GM19455 (cell line): ENCODE measurements around the gene HCN4.
"Not testable (repeated sequence)": the region's sequence is repeated elsewhere in the genome, so short reads cannot be mapped to it uniquely, and the experiment has no call there.

Experiments used
- ATAC-seq: cut with Tn5 transposase; IDR thresholded peaks from one replicate; pipeline ENCODE4 v1.9.1; 2021; ENCODE audit not compliant: unreplicated experiment

HCN4 gene

DNA sequence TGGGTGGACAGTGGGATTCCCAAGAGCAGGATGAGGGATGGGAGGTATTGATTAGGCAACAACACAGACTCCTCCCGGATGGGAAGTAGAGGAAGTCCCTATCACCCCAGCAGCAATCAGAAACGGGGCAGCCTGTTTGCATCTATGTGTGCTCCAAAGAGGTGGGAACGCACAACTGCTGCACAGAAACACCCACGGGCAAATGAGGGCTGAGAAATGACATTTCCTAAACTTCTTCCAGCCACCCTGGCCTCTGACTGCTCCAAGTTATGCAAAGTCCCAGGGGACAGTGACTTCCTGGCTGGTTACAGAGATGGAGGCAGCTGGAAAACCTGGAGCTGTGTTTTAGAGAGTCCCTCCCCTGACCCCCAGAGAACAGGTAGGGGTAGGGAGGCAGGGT, 42.6 kb downstream of the HCN4 start:
- no peak for ATAC-seq

DNA sequence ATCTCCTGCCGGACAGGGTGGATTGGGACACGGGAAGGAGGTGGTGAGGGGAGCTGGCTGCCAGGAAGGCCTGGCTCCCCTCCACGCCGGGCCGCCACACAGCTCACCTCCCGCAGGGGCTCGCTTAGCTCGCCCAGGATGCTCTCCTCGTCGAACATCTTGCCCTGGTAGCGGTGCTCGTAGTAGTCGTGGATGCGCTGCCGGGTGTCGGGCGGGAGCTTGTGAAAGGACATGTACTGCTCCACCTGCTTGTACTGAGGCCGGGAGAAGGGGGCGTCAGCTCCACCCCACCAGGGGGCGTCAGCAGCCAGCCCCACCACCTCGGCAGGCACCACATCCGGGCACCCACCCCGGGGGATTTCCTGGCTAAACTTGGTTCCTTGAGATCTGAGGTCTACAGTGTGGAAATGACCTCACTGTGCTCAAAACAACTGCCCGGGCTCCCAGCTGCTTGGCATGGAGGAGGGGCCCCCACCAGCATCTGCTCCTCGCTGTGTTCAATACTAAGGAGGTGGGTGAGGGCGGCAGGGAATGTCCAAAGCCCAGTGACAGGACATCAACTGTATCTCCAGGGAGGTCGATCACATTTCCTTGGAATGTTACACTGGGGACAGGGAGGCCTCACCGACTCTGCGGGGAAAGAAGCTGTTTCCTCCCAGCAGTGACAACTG, 43.4 kb downstream of the HCN4 start:
- no peak for ATAC-seq

DNA sequence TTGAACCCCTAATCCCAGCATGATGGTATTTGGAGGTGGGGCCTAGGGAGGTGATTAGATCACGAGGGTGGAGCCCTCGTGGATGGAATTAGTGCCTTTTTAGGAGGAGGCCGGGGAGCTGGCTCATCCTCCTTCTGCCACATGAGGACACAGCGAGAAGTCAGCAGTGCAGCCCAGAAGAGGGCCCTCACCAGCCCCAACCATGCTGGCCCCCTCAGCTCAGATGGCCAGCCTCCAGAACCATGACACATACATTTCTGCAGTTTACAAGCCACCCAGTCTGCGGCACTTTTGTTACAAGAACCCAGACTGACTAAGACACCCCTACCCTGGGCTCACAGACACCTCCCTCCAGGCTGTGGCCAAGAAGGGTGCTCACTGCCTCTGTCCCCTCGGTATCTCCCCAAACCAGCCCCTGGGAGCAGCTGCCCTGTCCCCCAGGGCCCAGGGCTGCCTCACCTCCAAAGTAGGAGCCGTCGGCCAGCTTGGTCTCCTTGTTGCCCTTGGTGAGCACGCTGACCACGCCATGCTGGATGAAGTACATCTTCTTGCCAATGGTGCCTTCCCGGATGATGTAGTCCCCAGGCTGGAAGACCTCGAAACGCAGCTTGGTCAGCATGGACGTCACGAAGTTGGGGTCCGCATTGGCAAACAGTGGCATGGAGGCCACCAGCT, 44.1 kb downstream of the HCN4 start:
- no peak for ATAC-seq

DNA sequence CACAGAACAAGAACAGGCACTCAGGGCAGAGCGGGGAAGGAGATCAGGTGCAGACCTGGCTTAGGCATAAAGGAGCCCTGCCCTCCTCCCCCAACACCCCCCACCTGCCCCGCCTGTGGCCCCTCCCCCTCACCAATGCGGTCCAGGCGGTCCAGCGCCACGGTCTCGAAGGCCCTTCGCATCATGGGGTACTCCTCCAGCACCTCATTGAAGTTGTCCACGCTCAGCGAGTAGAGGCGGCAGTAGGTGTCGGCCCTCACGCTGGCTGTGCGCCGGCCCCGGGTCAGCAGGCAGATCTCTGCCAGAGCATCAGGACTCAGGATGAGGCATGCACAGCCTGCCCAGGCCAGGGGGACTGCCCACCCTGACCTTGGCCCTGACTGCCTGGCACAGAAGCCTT, 44.8 kb downstream of the HCN4 start:
- ATAC-seq: no peak

DNA sequence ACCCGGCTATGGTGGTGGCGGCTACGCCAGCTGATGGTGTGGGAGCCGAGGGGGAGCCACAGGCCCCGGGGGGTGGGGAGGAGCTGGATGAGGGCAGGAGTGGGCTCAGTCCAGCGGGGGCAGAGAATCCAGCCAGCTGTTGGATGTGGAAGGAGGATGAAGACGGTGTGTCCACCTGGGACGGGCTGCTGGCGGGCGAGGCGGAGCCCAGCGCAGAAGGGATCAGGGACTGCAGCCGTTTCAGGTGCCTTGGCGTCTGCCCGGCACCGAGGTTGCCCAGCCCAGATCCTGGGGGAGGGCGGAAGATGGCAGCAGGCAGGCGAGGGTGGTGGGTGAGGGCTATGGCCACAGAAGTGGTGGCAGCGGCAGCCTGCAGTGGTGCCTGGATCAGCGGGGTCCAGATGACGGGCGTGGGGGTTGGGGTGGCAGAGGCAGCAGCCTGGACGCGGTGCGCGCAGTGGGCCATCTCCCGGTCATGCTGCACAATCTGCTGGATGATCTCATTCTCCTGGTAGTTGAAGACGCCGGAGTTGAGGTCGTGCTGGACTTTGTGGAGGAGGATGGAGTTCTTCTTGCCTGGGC, 45.3 kb downstream of the HCN4 start:
- ATAC-seq: no peak

DNA sequence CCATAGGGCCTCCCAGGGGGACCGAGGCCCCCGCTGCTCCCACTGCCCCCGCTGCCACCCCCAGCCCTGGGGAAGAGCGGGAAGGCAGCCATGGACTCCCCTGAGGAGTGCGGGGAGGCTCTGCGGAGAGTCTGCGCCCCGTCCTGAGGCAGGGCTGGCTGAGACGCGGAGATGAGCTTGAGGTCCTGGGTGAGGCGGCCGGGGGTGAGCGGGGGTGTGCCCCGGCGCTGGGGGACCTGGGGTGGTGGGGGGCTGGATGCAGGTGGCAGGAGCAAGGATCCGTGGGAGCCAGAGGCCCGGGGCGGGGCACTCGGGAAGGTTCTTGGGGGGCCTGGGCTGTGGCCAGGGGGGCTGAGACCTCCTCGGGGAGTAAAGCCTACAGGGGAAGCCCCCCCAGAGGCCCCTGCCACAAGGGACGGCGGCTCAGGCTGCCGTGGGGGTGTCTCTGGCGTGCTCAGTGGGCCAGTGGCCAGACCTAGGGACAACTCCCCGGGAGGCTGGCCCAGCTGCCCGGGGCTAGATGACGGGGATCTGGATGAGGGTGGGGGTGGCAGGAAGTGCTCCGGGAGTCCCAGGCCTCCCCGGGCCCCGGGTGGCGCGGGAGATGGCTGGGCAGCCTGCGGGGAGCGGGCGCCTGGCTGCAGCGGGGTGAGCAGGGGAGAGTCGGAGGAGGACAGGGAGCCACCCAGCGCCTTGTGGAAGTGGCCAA, 45.9 kb downstream of the HCN4 start:
- ATAC-seq: no peak

DNA sequence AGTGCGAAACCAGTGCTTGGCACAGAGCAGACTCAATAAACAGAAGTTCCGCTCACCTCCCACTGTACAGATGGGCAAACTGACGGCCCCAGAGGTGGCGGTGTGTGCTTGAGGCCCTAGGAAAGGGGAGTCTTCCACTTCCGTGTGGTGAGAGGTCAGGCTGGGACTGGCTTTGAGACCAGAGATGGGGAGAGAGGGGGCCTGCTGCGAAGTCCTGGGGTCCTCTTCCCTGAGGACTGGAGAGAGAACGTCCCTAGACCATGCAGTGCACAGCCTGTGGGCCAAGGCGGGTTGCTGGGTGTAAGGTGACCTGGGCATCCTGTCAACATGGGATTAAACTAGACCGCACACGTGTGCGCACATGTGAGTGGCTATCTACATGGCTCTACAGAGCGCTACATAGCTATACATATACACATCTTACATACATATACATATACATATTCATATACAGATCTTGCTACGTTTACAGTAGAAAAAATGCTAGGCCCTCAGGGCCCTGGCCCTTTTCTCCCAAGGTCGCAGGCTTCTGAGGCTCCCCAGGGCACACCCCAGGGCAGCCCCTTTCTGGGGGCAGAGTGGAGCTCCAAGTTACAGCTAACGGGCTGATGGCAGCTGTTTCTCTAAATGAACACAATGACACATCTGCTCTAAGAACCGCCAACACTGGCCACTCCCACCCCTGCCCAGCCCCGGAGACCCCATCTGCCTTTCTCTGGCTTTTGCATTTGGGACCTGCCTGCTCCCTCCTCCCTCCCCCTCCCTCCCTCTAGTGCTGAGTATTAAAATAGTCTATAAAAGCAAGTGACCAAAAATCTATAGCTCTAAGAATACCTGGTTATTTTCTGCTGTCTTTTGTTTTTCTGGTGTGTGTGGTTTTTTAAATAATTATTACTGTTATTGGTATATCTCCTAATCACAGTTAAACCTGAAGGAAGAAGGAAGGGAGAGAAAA, 47.0 kb downstream of the HCN4 start:
- no peak for ATAC-seq

DNA sequence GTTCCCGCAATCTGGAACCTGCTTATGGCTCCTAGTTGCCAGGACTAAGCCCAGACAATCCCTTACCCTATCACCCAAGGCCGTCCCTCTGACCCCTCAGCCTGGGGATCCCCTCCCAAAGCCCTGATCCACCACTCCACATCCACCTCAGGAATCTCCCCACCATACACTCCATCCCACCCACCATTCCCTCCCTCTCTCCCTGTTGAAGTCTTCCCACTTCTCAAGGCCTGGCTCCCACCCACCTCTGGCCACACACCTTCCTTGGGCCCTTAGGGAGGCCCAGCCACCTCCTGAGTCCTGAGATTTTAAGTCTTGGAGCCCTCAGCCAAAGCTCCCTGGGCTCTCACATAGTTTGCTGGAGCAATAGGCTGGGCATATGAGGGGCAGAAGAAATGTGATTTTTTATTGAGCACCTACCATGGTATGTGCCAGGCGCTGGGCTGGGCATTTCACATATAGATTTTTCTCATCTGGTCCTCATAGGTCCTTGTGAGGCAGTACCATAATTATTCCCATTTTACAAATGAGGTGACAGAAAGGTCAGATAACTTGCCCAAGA, 48.1 kb downstream of the HCN4 start:
- no peak for ATAC-seq

DNA sequence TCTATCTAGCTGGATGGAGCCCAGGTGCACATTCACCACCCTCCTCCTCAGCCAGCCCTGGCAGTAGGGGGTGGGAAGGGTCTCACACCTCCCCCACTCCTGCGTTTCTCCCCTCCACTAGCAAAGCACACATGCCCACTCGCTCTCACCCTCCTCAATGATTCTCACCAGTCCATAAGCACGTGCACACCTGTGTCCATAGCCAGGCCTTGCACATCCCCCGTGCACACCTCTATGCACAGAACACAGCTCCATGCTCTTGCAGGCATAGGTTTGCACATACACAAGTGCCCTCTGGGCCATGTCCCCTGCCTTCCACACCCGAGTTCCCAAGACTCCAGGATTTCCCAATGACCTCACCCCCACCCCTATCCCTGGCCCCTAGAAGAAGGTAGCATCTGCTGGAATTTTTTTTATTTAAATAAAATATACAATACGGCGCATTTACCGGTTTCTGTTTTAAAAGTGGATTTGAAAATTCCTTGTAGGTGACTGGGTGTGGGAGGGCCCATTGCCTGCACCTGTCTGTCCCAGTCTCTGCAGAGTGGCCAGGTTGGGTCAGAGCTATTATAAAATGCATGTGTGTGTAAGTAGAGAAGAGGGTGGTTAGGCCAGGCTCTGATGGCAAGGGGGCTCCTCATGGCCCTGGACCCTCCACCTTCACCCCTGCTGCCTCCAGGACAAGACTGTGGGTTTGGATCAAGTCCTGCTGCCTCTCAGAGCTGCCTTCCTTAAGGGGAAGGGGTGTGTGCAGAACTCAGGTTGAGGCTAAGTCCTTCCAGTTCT, 49.1 kb downstream of the HCN4 start:
- ATAC-seq: no peak

DNA sequence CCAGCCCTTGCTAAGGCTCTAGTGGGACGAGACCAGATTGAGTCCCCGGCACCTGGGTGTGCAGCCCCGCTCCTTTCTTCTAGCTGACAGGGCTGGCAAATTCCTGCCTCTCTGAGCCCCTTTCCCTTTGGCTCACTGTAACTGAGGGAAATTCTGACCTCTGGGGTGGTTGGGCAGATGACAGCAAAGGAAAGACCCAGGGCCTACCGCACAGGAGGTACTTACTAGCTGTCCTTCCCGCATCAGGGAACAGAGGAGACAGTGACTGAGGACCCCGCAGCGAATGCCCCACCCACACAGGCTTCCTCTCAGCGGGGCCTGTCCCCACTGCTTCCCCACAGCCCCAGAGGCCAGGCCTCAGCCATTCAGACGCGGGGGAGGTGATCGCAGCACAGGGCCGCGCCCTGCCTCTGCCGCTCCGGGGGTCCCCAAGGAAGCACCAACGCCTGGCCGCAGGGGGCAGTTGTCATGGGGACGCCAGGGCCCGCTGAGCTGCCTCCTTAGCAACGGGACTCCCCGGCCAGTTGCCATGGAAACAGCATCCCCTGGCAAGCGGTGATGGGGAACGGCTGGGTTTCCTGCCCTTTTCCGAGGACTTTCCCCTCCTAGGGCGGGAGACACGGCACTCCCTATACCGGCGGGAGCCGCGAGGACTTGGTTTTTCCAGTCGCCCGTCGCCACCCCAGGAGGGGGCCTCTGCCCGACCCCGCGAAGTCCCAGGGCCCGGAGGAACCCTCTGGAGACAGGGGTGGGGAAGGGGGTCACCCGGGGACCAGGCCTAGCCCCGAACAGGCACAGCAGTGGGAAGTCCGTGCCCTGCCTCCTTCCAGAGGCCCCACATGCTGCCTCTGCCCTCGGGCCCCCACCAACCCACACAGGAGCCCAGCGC, 50.1 kb downstream of the HCN4 start:
- no peak for ATAC-seq

DNA sequence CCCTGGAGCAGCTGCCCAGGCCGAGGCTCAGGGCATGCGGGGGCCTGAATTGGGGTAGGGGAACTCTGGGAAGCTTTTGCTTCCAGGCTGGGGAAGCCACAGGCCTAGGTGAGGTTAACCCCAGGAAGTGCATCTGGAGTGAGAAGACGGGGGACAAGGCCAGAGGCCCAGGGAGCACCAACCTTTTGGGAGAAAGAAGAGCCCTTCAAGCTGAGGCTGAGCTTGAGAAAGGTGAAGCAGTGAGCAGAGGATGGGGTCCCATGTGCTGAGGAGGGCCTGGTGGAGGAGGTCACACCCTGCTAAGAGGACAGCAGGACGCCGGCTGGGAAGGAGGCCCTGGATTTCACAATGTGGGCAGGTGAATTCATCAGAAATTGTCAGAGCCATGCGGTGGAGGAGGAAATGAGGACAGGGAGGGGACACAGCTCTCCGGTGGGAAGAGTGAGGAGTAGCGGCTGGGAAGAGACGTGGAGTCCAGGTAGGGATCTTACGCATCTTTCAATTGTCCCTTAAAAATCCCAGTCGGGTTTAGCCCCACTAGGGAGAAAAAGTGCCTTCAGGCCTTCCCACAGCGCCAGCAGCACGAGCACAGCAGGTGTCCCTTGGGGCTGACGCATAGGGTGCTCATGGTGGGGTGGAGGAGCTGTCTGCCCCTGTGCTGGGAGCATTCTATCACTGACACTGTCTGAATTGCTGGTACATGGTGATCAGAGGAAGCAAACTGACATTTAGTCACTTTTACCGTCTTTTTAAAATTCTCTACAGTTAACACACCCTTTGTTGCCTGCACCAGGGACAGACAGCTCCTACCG, 50.9 kb downstream of the HCN4 start:
- no peak for ATAC-seq

DNA sequence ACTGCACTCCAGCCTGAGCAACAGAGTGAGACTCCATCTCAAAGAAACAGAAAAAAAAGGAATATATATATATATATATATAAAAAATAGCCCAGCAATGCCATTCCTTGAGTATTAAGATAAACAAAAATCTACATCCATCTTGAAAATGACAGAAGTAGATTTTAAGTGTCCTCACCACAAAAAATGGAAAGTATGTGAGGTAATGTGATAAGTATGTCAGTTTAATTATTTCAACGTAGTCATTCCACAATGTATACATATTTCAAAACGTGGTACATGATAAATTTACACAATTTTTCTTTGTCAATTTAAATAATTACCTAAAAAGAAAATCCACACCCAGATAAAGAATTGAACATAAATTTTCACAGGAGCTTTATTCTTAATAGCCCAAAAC, 54.9 kb downstream of the HCN4 start:
- ATAC-seq: no peak

DNA sequence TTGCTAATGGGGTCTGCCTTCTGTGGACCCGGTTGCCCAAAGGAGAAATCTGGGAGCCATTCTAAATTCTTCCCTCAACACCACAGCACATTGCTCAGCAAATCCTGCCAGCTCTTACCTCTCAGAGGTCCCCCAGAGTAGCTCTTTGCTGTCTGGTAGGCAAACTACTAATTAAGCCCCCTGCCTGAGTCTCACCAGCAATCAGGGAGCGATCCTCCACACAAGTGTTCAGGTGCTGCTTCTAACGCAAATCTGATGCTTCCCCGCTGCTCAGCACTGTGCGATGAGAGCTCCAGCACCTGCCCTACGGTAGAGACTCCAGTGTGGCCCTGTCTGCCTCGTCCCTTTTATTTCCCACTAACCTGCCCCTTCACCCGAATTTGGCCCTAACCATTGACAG, 60.5 kb downstream of the HCN4 start:
- ATAC-seq: no peak

DNA sequence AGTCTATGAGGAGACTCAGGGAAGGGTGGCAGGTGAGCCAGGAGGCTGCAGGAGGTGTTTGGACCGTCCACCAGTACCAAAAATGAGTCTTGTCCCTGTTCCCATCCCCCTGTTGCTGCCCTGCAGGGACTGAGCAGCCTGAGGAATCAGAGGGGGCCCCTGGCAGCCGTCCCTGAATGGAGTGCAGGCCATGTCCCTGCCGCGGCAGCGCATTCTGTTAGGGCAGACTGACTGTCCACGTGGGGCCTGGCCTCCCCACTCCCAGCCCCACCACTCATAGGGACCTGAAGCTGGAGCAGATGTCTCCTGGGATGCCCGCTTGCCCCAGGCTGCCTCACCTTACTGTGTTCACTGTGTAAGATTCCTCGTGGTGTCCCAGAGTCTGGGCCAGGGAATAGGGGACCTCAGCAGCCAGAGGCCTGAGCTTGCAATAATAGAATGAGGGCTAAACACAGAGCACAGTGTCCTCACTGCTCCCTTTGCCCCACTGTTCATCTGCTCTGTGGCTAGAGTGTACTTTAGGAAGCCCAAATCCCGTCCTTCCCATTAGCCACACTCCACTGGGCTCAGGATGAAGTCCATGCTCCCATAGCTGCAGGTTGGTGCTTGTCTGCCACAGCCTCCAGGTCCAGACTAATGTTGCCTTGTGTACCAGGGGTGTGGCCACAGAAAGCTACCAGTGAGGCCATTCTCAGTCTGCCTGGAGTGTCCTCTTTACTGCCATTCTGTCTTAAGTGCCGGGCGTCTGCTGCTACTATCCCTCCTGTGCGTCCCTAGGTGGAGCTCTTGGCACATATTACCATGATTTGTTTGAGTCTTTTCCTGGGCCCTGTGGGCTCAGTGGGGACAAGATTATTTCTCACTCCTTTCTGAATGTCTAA, 63.2 kb downstream of the HCN4 start:
- ATAC-seq: no peak

DNA sequence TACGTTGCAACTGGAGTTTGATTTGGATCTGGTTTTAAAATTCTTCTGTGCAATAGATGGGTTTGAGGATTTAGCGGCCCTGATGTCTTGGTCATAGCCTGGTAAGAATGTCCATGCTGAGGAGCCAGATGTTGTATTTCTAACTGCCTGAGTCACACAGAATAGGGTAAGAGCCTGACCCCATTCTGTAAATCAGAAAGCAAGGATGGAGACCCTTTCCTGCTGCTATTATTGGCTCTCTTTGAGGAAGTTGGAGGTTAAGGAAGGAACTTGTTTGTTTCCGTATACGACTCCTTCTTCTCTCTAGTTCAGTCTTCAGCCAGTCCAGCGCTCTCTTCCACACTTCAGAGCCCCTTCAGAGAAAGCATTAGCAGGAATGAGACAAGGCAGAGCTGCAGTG, 65.1 kb downstream of the HCN4 start:
- ATAC-seq: no peak

DNA sequence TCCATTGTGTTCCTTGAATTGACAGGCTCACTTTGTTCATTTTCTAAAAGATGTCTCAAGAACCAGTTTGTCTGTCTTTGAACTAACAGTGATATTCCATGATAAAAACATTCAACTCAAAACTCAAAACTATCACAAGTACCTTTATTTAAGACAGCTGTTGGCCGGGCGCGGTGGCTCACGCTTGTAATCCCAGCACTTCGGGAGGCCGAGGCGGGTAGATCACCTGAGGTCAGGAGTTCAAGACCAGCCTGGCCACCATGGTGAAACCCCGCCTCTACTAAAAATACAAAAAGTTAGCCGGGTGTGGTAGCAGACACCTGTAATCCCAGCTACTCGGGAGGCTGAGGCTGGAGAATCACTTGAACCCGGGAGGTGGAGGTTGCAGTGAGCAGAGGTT, 68.5 kb downstream of the HCN4 start:
- not testable (repeated sequence) for ATAC-seq
